Activated CD4-positive, CD25-positive, alpha-beta regulatory T cell (primary cell): ENCODE data around the gene ITGAD.

ENCODE experiments used
- DNase-seq, 4 experiments: peaks; one replicate each; lab custom pipeline; 2025; lab: John Stamatoyannopoulos, UW

ITGAD gene

GRCh38 chr16:31459687-31460581, 66.8 kb downstream of the ITGAD start:
- DNase-seq, result peak; percentile 99 to 100 (median 100)

DNA sequence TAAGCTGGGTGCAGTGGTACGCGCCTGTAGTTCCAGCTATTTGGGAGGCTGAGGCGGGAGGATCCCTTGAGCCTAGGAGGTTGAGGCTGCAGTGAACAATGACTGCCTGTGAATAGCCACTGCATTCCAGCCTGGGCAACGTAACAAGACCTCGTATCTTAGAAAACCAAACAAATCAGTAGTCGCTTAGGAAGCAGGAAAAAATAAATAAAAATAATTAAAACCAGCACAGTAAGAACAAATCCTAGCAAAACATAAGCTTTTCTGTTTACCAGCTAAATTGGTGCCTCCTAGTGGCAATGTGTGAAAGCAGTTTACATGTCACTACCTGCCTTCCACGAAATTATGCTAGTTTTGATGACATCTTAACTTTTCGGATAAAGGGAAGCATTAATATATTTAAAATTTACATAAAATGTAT, 67.5 kb downstream of the ITGAD start:
- no peak for DNase-seq

- DNase-seq, result no peak
These were observed 68.2 kb downstream of the ITGAD start for GRCh38 chr16:31461201-31461920.

DNA sequence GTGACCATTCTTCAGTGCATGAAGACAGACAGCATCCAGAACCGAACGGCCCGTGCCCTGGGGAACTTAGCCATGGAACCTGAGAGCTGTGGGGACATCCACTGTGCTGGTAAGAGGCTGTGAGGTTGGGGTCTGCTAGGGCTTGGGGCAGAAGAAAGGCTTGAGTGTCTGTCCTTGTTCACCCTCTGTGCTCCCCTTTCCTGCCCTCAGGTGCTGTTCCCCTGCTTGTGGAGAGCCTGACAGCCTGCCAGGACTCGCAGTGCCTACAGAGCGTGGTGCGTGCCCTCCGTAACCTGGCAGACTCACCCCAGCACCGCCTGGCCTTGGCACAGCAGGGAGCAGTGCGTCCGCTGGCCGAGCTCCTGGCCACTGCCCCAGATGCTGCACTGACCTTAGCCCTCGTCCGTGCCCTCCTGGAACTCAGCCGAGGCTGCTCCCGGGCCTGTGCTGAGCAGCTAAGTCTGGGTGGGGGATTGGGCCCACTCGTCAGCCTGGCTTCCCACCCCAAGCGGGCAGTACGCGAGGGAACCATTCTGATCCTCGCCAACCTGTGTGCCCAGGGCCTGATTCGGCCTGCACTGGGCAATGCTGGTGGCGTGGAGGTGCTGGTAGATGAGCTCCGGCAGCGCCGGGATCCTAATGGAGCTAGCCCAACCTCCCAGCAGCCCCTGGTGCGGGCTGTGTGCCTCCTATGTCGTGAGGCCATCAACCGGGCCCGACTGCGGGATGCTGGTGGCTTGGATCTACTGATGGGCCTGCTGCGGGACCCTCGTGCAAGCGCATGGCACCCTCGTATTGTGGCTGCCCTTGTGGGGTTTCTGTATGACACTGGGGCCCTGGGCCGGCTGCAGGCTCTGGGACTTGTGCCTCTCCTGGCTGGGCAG, 69.0 kb downstream of the ITGAD start:
- DNase-seq, result no peak

DNA sequence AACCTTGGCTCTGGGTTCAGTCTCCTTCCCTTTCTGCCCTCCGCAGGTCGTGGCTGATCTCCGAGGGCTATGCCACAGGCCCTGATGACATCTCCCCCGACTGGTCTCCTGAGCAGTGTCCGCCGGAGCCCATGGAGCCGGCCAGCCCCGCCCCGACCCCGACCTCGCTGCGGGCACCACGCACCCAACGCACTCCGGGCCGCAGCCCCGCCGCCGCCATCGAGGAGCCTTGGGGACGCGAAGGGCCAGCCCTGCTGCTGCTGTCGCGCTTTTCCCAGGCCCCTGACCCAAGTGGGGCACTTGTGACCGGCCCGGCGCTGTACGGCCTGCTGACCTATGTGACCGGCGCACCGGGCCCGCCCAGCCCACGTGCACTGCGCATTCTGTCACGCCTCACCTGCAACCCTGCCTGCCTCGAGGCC, 71.2 kb downstream of the ITGAD start:
- no peak for DNase-seq

DNA sequence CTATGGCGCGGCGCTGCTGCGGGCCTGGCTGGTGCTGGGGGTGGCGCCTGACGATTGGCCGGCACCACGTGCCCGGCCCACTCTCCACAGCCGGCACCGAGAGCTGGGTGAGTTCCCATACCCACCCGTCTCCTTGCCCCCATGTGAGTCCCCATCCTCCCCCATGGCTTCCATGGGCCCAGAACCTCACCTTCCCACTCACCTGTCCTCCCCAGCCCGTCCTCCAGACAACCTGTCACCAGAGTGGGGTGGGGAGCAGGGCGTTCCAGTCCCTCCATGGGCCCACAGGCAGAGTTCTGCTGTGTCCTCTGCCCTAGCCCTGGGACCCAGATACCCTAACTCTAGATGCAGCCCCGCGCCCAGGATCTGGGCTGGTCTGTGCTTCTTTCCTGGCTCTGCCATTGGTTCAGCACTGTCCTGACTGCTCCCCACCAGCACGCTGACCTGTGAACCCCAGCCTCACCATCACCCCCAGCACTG, 71.7 kb downstream of the ITGAD start:
- DNase-seq, result no peak

DNA sequence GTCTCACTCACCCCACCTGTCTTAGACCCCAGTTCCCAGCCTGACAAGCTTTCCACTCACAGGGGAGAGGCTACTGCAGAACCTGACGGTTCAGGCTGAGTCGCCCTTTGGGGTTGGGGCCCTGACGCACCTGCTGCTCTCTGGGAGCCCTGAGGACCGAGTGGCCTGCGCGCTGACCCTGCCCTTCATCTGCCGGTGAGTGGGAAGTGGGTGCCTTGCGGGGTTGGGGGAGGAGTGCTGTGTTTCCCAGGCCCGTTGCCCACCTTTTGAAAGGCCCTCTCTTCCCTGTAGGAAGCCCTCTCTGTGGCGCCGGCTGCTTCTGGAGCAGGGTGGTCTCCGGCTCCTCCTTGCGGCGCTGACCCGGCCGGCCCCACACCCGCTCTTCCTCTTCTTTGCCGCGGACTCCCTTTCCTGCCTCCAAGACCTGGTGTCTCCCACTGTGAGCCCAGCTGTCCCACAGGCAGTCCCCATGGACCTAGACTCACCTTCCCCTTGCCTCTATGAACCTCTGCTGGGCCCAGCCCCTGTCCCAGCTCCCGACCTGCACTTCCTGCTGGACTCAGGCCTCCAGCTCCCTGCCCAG, 72.7 kb downstream of the ITGAD start:
- no peak for DNase-seq

DNA sequence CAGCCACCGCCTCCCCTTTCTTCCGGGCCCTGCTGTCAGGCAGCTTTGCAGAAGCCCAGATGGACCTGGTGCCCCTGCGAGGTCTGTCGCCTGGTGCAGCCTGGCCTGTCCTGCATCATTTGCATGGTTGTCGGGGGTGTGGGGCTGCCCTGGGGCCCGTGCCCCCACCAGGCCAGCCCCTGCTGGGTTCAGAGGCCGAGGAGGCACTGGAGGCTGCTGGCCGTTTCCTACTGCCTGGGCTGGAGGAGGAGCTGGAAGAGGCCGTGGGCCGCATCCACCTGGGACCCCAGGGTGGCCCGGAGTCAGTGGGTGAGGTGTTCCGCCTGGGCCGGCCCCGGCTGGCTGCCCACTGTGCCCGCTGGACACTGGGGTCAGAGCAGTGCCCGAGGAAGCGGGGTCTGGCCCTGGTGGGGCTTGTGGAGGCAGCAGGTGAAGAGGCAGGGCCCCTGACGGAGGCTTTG, 73.3 kb downstream of the ITGAD start:
- DNase-seq, result no peak

GRCh38 chr16:31467151-31467773, 74.1 kb downstream of the ITGAD start:
- no peak for DNase-seq

GRCh38 chr16:31467858-31468257, 74.7 kb downstream of the ITGAD start:
- DNase-seq, result no peak

GRCh38 chr16:31470615-31471014, 77.5 kb downstream of the ITGAD start:
- DNase-seq, result no peak

GRCh38 chr16:31471241-31471874, 78.2 kb downstream of the ITGAD start:
- no peak for DNase-seq

- DNase-seq, result no peak
These were observed 79.0 kb downstream of the ITGAD start, which contains the start of gene TGFB1I1 for GRCh38 chr16:31471875-31472708. Gene TGFB1I1 (plus strand): TSS chr16:31472152. CDS start chr16:31472189, 37 bp downstream.

DNA sequence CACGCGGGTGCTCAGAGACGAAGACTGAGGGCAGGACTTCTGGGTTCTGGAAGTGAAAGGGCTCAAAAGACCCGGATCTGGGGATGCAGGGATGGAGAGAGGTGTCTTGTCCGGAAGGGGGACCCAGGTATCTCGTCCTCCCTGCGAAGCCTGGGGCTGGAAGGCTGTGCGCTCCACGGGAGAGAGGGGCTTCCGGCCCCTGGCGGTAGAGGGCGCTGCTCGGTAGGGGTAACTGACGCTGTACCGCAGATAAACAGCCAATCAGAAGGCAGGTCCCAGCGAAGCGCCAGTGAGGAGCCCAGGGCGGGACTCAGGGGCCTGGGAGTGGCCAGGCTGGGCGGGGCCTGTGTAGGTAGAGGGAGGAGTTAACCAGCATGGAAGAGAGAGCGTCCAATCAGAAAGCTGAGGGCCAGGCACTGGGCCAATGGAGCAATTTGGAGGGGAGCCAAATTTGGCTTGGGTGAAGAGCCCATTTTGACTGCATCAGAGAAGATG, 79.6 kb downstream of the ITGAD start:
- no peak for DNase-seq

DNA sequence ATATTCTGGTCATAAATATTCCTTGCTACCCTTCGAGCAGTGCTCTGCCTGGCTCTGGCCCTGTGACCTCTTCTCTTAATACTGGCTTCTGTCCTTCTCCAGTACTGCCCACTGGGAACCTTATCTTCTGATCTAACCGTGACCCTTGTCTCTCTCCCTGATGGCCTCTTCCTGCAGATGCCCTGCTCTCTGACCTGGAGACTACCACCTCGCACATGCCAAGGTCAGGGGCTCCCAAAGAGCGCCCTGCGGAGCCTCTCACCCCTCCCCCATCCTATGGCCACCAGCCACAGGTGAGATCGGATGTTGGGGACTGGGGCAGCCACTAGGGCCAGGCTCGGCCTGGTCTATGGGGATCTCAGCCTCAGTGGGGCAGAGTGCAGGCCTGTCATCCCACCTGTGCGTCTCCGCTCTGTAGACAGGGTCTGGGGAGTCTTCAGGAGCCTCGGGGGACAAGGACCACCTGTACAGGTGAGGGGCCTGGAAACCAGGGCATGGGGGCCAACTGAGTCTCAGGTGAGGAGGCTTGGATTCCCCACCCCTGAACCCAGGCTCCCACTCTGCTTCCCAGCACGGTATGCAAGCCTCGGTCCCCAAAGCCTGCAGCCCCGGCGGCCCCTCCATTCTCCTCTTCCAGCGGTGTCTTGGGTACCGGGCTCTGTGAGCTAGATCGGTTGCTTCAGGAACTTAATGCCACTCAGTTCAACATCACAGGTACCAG, 80.3 kb downstream of the ITGAD start:
- no peak for DNase-seq

DNA sequence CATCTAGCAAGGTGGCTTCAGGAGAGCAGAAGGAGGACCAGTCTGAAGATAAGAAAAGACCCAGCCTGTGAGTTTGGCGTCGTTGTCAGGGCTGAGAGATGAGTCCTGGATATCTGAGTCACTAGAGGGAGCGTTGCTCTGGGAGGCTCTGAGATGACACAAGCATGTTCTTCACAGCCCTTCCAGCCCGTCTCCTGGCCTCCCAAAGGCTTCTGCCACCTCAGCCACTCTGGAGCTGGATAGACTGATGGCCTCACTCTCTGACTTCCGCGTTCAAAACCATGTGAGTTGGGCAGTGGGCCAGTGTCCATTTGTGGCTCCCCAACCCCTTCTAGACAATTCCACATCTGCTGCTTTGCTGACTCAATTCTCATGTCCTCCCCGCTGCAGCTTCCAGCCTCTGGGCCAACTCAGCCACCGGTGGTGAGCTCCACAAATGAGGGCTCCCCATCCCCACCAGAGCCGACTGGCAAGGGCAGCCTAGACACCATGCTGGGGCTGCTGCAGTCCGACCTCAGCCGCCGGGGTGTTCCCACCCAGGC, 81.1 kb downstream of the ITGAD start:
- no peak for DNase-seq

GRCh38 chr16:31474773-31475738, 81.9 kb downstream of the ITGAD start:
- no peak for DNase-seq
